Mammary epithelial cell (primary cell): ENCODE data around the gene TMEM236.

ENCODE experiments used
- EZH2 ChIP-seq: IDR thresholded peaks from 2 replicates; pipeline ENCODE4 v1.6.1; 2012; ENCODE audit warnings: low read length, inconsistent platforms, borderline replicate concordance
- TF ChIP-seq, protein P1 (sequence below), 2 donors: IDR thresholded peaks in 1 of 2; conservative IDR thresholded peaks in 1 of 2; 2 replicates each; pipeline ENCODE4 v1.5.1; 2011 to 2012; ENCODE audit warnings: inconsistent platforms in 2 of 2, low read length in 2 of 2, mild to moderate bottlenecking in 2 of 2, control low read depth in 1 of 2, low read depth in 1 of 2; ENCODE audit not compliant: insufficient read depth in 1 of 2; ENCODE audit errors: extremely low read depth in 1 of 2

DNA sequence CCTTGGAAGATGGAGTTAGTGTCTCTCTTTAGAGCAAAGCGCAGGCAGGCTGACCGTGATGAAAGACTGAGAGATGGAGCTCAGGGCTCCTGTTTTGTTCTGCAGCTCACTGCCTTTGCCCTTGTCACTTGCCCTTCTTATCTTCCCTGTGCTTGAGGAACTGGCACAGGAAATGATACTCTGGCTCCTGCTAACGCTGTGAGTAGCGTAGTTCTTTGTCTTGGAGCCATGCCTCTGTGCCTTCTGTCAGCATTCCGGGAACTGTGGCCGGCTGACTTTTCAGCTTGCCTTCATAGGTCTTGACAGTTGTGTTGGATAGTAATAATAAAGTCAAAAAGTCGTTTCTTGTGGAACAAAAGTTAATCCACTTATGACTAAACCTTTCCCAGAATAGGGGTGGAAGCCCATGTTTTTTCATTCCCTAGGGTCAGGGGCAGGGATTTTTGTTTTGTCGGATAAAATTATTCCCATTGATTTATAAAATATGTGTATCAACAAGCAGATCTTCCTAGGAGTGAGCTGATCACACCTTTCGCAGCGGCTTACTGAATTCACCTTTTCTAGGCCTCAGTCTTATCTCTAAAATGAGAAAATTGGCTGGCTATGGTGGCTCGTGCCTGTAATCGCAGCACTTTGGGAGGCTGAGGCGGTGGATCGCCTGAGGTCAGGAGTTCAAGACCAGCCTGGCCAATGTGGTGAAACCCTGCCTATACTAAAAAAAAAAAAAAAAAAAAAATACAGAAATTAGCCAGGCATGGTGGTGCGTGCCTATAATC is 16.6 kb upstream of the TMEM236 start:
- TF ChIP-seq, protein P1, sequence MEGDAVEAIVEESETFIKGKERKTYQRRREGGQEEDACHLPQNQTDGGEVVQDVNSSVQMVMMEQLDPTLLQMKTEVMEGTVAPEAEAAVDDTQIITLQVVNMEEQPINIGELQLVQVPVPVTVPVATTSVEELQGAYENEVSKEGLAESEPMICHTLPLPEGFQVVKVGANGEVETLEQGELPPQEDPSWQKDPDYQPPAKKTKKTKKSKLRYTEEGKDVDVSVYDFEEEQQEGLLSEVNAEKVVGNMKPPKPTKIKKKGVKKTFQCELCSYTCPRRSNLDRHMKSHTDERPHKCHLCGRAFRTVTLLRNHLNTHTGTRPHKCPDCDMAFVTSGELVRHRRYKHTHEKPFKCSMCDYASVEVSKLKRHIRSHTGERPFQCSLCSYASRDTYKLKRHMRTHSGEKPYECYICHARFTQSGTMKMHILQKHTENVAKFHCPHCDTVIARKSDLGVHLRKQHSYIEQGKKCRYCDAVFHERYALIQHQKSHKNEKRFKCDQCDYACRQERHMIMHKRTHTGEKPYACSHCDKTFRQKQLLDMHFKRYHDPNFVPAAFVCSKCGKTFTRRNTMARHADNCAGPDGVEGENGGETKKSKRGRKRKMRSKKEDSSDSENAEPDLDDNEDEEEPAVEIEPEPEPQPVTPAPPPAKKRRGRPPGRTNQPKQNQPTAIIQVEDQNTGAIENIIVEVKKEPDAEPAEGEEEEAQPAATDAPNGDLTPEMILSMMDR (conservative IDR thresholded peaks at IDR 0.05 in 1 of 2, IDR thresholded peaks at IDR 0.05 in 1 of 2; ENCODE audit: extremely low read depth in 1 of 2, insufficient read depth in 1 of 2, low read depth in 1 of 2, low read length in 2 of 2): no peak
- TF ChIP-seq EZH2: no peak
